GM19025 (cell line): Measurements from ENCODE around the gene MLEC.

Source experiments
- ATAC-seq: cut with Tn5 transposase; IDR thresholded peaks from one replicate; pipeline ENCODE4 v1.9.1; 2021; ENCODE audit warnings: mild to moderate bottlenecking, low read depth, moderate library complexity; ENCODE audit not compliant: unreplicated experiment

The MLEC gene

GRCh38 chr12:120739031-120739762, 52.2 kb downstream of the MLEC start:
- no peak for ATAC-seq

- ATAC-seq, result no peak
Observed at GRCh38 chr12:120739821-120740613, 53.1 kb downstream of the MLEC start.

- no peak for ATAC-seq
Observed at GRCh38 chr12:120740871-120741270, 53.9 kb downstream of the MLEC start.

GRCh38 chr12:120741476-120742421, 54.8 kb downstream of the MLEC start:
- ATAC-seq, result no peak

- ATAC-seq, result no peak
Observed at GRCh38 chr12:120744922-120745493, 58.1 kb downstream of the MLEC start.

GRCh38 chr12:120748242-120748641, 61.3 kb downstream of the MLEC start:
- no peak for ATAC-seq

GRCh38 chr12:120749256-120749655, 62.3 kb downstream of the MLEC start:
- ATAC-seq, result no peak

GRCh38 chr12:120750806-120751205, 63.9 kb downstream of the MLEC start:
- ATAC-seq, result no peak

- no peak for ATAC-seq
Observed at GRCh38 chr12:120751389-120751788, 64.4 kb downstream of the MLEC start.
